Amygdala (tissue), 56 donors: ENCODE measurements around the gene C18orf63.

Experiments used
- DNase-seq, 56 donors: peaks; one replicate each; lab custom pipeline; 2025; lab: John Stamatoyannopoulos, UW

The C18orf63 gene

GRCh38 chr18:74368901-74369705, 53.5 kb downstream of the C18orf63 start:
- DNase-seq = no peak

GRCh38 chr18:74370115-74370514, 54.5 kb downstream of the C18orf63 start:
- no peak for DNase-seq

GRCh38 chr18:74373428-74373827, 57.8 kb downstream of the C18orf63 start:
- DNase-seq = no peak

GRCh38 chr18:74375999-74376398, 60.4 kb downstream of the C18orf63 start:
- no peak for DNase-seq

GRCh38 chr18:74376523-74376922, 60.9 kb downstream of the C18orf63 start:
- DNase-seq = no peak

- DNase-seq = no peak
Measured at GRCh38 chr18:74377776-74378175, 62.1 kb downstream of the C18orf63 start.

- no peak for DNase-seq
Measured at GRCh38 chr18:74378179-74378682, 62.6 kb downstream of the C18orf63 start.

- no peak for DNase-seq
Measured at GRCh38 chr18:74380916-74381315, 65.3 kb downstream of the C18orf63 start.

GRCh38 chr18:74381621-74382295, 66.1 kb downstream of the C18orf63 start:
- DNase-seq = no peak

- no peak for DNase-seq
Measured at GRCh38 chr18:74382481-74383017, 66.9 kb downstream of the C18orf63 start.

GRCh38 chr18:74387383-74387782, 71.7 kb downstream of the C18orf63 start:
- no peak for DNase-seq

GRCh38 chr18:74388227-74388626, 72.6 kb downstream of the C18orf63 start:
- DNase-seq = no peak

- DNase-seq = no peak
Measured at GRCh38 chr18:74389171-74389927, 73.7 kb downstream of the C18orf63 start.

- DNase-seq = no peak
Measured at GRCh38 chr18:74389991-74390390, 74.4 kb downstream of the C18orf63 start.

GRCh38 chr18:74390900-74391299, 75.3 kb downstream of the C18orf63 start:
- no peak for DNase-seq

GRCh38 chr18:74392323-74392722, 76.7 kb downstream of the C18orf63 start:
- DNase-seq = peak in 5 of 56 donors; percentile 2 to 28 (median 6)

- DNase-seq = no peak
Measured at GRCh38 chr18:74395006-74395405, 79.4 kb downstream of the C18orf63 start.

GRCh38 chr18:74395648-74396154, 80.1 kb downstream of the C18orf63 start:
- DNase-seq = no peak

- DNase-seq = no peak
Measured at GRCh38 chr18:74396171-74397169, 80.8 kb downstream of the C18orf63 start.
